Tongue (tissue), 2 donors: ENCODE results near the gene TBC1D22B. TPM values are rescaled to one million over a fixed set of nuclear protein-coding genes. Genes with fewer than 3 reads are reported as not detected.
A peak's percentile ranks its signal among the peaks of the same experiment; 100 is the strongest.
"Not testable (repeated sequence)": the region's sequence is repeated elsewhere in the genome, so short reads cannot be mapped to it uniquely, and the experiment has no call there.

ENCODE experiments used
- DNase-seq: peaks from one replicate; pipeline ENCODE4 v3.0.0-alpha.2; 2015
- total RNA-seq: library from RNA; depleted of rRNA; stranded (reverse); fragments of >200 nt; gene quantifications from one replicate; pipeline ENCODE4 v1.2.3, GENCODE V29; 2014

Gene TBC1D22B
- total RNA-seq, 1 donor from 2014 or later = 7.0 TPM

GRCh38 chr6:37303891-37304503, 46.4 kb downstream of the TBC1D22B start:
- peak; percentile 57 for DNase-seq

GRCh38 chr6:37304766-37305165, 47.2 kb downstream of the TBC1D22B start:
- no peak for DNase-seq

- DNase-seq = no peak
Measured at GRCh38 chr6:37305841-37306425, 48.4 kb downstream of the TBC1D22B start.

- DNase-seq = no peak
Measured at GRCh38 chr6:37306624-37307222, 49.2 kb downstream of the TBC1D22B start.

GRCh38 chr6:37307484-37307883, 49.9 kb downstream of the TBC1D22B start:
- not testable (repeated sequence) for DNase-seq

- peak; percentile 88 for DNase-seq
Measured at GRCh38 chr6:37308069-37308815, 50.7 kb downstream of the TBC1D22B start.

GRCh38 chr6:37309046-37309445, 51.5 kb downstream of the TBC1D22B start:
- no peak for DNase-seq

- DNase-seq = no peak
Measured at GRCh38 chr6:37309692-37310091, 52.1 kb downstream of the TBC1D22B start.

GRCh38 chr6:37310966-37311365, 53.4 kb downstream of the TBC1D22B start:
- DNase-seq = no peak

GRCh38 chr6:37311741-37312473, 54.3 kb downstream of the TBC1D22B start:
- DNase-seq = peak; percentile 18

- no peak for DNase-seq
Measured at GRCh38 chr6:37313723-37314486, 56.3 kb downstream of the TBC1D22B start.

- peak; percentile 54 for DNase-seq
Measured at GRCh38 chr6:37314487-37315156, 57.0 kb downstream of the TBC1D22B start.

GRCh38 chr6:37315157-37315515, 57.6 kb downstream of the TBC1D22B start:
- DNase-seq = no peak

- DNase-seq = no peak
Measured at GRCh38 chr6:37316071-37316470, 58.5 kb downstream of the TBC1D22B start.

GRCh38 chr6:37317312-37318038, 59.9 kb downstream of the TBC1D22B start:
- DNase-seq = no peak

- no peak for DNase-seq
Measured at GRCh38 chr6:37319156-37319555, 61.6 kb downstream of the TBC1D22B start.

GRCh38 chr6:37319856-37320480, 62.4 kb downstream of the TBC1D22B start:
- DNase-seq = no peak

- peak; percentile 29 for DNase-seq
Measured at GRCh38 chr6:37320646-37321045, 63.1 kb downstream of the TBC1D22B start.

GRCh38 chr6:37321101-37321500, 63.5 kb downstream of the TBC1D22B start:
- no peak for DNase-seq
